SK-N-SH (cell line): ENCODE measurements around the gene PCDHGB1. TPM values are rescaled to one million over a fixed set of nuclear protein-coding genes. Genes with fewer than 3 reads are reported as not detected.
"Not testable (repeated sequence)": the region's sequence is repeated elsewhere in the genome, so short reads cannot be mapped to it uniquely, and the experiment has no call there.

Experiments
- CTCF ChIA-PET: fragments of 300-600, 350-600 bp; formaldehyde crosslinking; extraction: SDS; loops from one replicate; lab custom pipeline; 2021; lab: Yijun Ruan, JAX
- POLR2A ChIA-PET: fragments of 350-600 bp; sonication (Branson Sonifier 250); formaldehyde crosslinking; extraction: SDS; loops from one replicate; lab custom pipeline; 2020; ENCODE audit warnings: antibody characterized with exemption, inconsistent platforms; lab: Yijun Ruan, JAX
- DNase-seq: peaks from one replicate; pipeline ENCODE4 v3.0.0; 2012
- H2AFZ ChIP-seq: fragments of 200-600 bp; sonication (generic); 2 replicates; pipeline ENCODE4 v1.8.1; 2016; ENCODE audit warnings: antibody characterized with exemption, mild to moderate bottlenecking, low read depth
- H3F3A ChIP-seq: fragments of 200-600 bp; sonication (generic); replicated peaks from 2 replicates; pipeline ENCODE3; 2016; ENCODE audit warnings: antibody characterized with exemption, mild to moderate bottlenecking; ENCODE audit not compliant: insufficient read depth
- H3K27ac ChIP-seq, 2 experiments: fragments of 200-500 bp in 1 of 2; fragments of 200-600 bp in 1 of 2; sonication (Bioruptor generic) in 1 of 2; sonication (generic), shearing (Covaris generic) in 1 of 2; 2 replicates each; pipeline versions ENCODE4 v1.5.1 to v1.6.1; 2014 to 2016; ENCODE audit warnings: low read depth in 2 of 2, inconsistent platforms in 1 of 2, low read length in 1 of 2, mild to moderate bottlenecking in 1 of 2, mixed read lengths in 1 of 2
- H3K27me3 ChIP-seq: fragments of 200-600 bp; sonication (generic), shearing (Covaris generic); 2 replicates; pipeline ENCODE4 v1.6.1; 2016; ENCODE audit warnings: mixed run types; ENCODE audit not compliant: insufficient read depth
- H3K36me3 ChIP-seq, 2 experiments: fragments of 200-500 bp in 1 of 2; fragments of 200-600 bp in 1 of 2; sonication (Bioruptor generic) in 1 of 2; sonication (generic) in 1 of 2; replicated peaks in 1 of 2; 2 replicates each; pipeline versions ENCODE3 to v1.5.1; 2014 to 2016; ENCODE audit warnings: low read length in 1 of 2, mild to moderate bottlenecking in 1 of 2; ENCODE audit not compliant: insufficient read depth in 2 of 2, control insufficient read depth in 1 of 2
- H3K4me1 ChIP-seq, 2 experiments: fragments of 200-500 bp in 1 of 2; fragments of 200-600 bp in 1 of 2; sonication (Bioruptor generic) in 1 of 2; sonication (generic), shearing (Covaris generic) in 1 of 2; 2 replicates each; pipeline versions ENCODE4 v1.5.1 to v1.6.1; 2014 to 2016; ENCODE audit warnings: low read depth in 1 of 2, low read length in 1 of 2, mixed run types in 1 of 2; ENCODE audit not compliant: insufficient read depth in 2 of 2, control insufficient read depth in 1 of 2
- H3K4me2 ChIP-seq: fragments of 200-600 bp; sonication (generic), shearing (Covaris generic); 2 replicates; pipeline ENCODE4 v1.6.1; 2017; ENCODE audit warnings: mixed run types
- H3K4me3 ChIP-seq, 2 experiments: fragments of 200-500 bp in 1 of 2; fragments of 200-600 bp in 1 of 2; sonication (Bioruptor generic) in 1 of 2; sonication (generic), shearing (Covaris generic) in 1 of 2; 2 replicates each; pipeline versions ENCODE4 v1.5.1 to v1.8.1; 2014 to 2016; ENCODE audit warnings: low read depth in 2 of 2, inconsistent platforms in 1 of 2, low read length in 1 of 2, mild to moderate bottlenecking in 1 of 2, mixed read lengths in 1 of 2, moderate library complexity in 1 of 2
- H3K79me2 ChIP-seq: fragments of 200-600 bp; sonication (generic); 2 replicates; pipeline ENCODE4 v1.8.1; 2017; ENCODE audit warnings: mild to moderate bottlenecking; ENCODE audit not compliant: insufficient read depth
- H3K9ac ChIP-seq: fragments of 200-600 bp; sonication (generic); 2 replicates; pipeline ENCODE4 v1.6.1; 2017; ENCODE audit warnings: mixed run types
- H3K9me2 ChIP-seq: fragments of 200-600 bp; sonication (generic); 2 replicates; pipeline ENCODE4 v1.6.1; 2017; ENCODE audit warnings: mixed run types
- H3K9me3 ChIP-seq: fragments of 200-600 bp; sonication (generic); 2 replicates; pipeline ENCODE4 v1.6.1; 2017; ENCODE audit warnings: mixed run types, mild to moderate bottlenecking, moderate library complexity
- H4K20me1 ChIP-seq: fragments of 200-600 bp; sonication (generic); 2 replicates; pipeline ENCODE4 v1.6.1; 2017; ENCODE audit warnings: mild to moderate bottlenecking, mixed run types; ENCODE audit not compliant: insufficient read depth
- CHD2 ChIP-seq: fragments of 150-350 bp; IDR thresholded peaks from 2 replicates; pipeline ENCODE4 v1.6.1; 2018; ENCODE audit warnings: low read length; ENCODE audit not compliant: partially characterized antibody
- CTCF ChIP-seq: fragments of 200-600 bp; sonication (generic); IDR thresholded peaks from 2 replicates; pipeline ENCODE4 v1.6.1; 2017; ENCODE audit warnings: antibody characterized with exemption, mild to moderate bottlenecking, moderate library complexity
- FOSL2 ChIP-seq: IDR thresholded peaks from 2 replicates; pipeline ENCODE4 v1.4.0; 2012; ENCODE audit warnings: low read depth, mild to moderate bottlenecking, moderate library complexity, borderline replicate concordance
- SIN3A ChIP-seq: IDR thresholded peaks from 2 replicates; pipeline ENCODE4 v1.6.1; 2012; ENCODE audit warnings: low read depth, mild to moderate bottlenecking, low read length, moderate library complexity, borderline replicate concordance
- USF1 ChIP-seq: IDR thresholded peaks from 2 replicates; pipeline ENCODE4 v1.4.0; 2012; ENCODE audit warnings: low read depth, borderline replicate concordance
- WGBS: methylation state at CpG from one replicate; pipeline ENCODE4 v1.1.6; 2017; ENCODE audit warnings: low lambda C conversion rate; 5-methylcytosine and 5-hydroxymethylcytosine counted together
- polyA plus RNA-seq, 3 experiments: library from polyadenylated mRNA; depleted of rRNA; stranded (reverse); fragments of >200 nt; gene quantifications; 2 replicates each; pipeline ENCODE4 v1.2.3, GENCODE V29; 2012

The PCDHGB1 gene
- polyA plus RNA-seq, 1 of the 3 experiments (the other 2 are of a cell fraction), result 0.77 TPM

GRCh38 chr5:141343953-141344463 is 5.9 kb upstream of the PCDHGB1 start:
- Histone ChIP-seq H3K79me2 (no peaks in the 10 kb centered on the region), H3K9me3 (no peaks in the 10 kb centered on the region), H3K27ac (no peak overlapping the region), H3K4me1 (no peaks in the 10 kb centered on the region), H3K9me2 (no peaks in the 10 kb centered on the region), H2AFZ (peak overlapping the region; percentile 50; the same call in 1 of the 2 replicates), H3K27me3 (no peaks in the 10 kb centered on the region), H3K36me3 (no peaks in the 10 kb centered on the region), H3F3A (no peaks in the 10 kb centered on the region), H4K20me1 (no peaks in the 10 kb centered on the region), H3K9ac (no peak overlapping the region), H3K4me3 (no peak overlapping the region; a peak in 1 of 4 replicates), H3K4me2 (no peak overlapping the region)
- DNase-seq, result no peak
- CTCF ChIA-PET, result interaction anchor here (0.7 to 2.0 kb wide), 5 partner anchors 14 to 220 kb away, joined by 3 to 8 read pairs (median 3); partner anchors contain the start of genes PCDHGA1, PCDHGA7 and PCDHGB7
- TF ChIP-seq CTCF (0 out of 2 replicates have a peak, but pooled peaks have one; percentile 4), USF1 (no peak)
- POLR2A ChIA-PET, result no interaction called here
- WGBS, result 64% methylated on average over 31 of the region's 31 CpGs

- Histone ChIP-seq H3K27ac (no peak overlapping the region), H3K79me2 (no peaks in the 10 kb centered on the region), H3K9me3 (no peaks in the 10 kb centered on the region), H3K27me3 (no peaks in the 10 kb centered on the region), H4K20me1 (no peaks in the 10 kb centered on the region), H3K4me1 (no peaks in the 10 kb centered on the region), H3K4me3 (no peak overlapping the region), H2AFZ (no peak overlapping the region), H3K4me2 (no peak overlapping the region), H3K9ac (no peak overlapping the region), H3F3A (no peaks in the 10 kb centered on the region), H3K9me2 (no peaks in the 10 kb centered on the region), H3K36me3 (no peaks in the 10 kb centered on the region)
- no peak for DNase-seq
- CTCF ChIA-PET, result no interaction called here
- POLR2A ChIA-PET, result no interaction called here
- TF ChIP-seq FOSL2 (no peak), CHD2 (no peak), SIN3A (no peak)
- WGBS, result 81% methylated on average over 19 of the region's 20 CpGs
These were observed 4.6 kb upstream of the PCDHGB1 start for GRCh38 chr5:141345327-141345726.

GRCh38 chr5:141346017-141346416 is 3.9 kb upstream of the PCDHGB1 start:
- H3K79me2 ChIP-seq, H3K27ac ChIP-seq, H3F3A ChIP-seq, H3K9ac ChIP-seq, H3K9me2 ChIP-seq, H3K4me2 ChIP-seq, DNase-seq, H4K20me1 ChIP-seq, POLR2A ChIA-PET, H3K4me1 ChIP-seq, H3K4me3 ChIP-seq, H3K9me3 ChIP-seq, H2AFZ ChIP-seq, H3K36me3 ChIP-seq, H3K27me3 ChIP-seq: not testable (repeated sequence)
- WGBS, result 76% methylated on average over 9 of the region's 35 CpGs
- CTCF ChIA-PET, result interaction anchor here (1.6 kb wide), 1 partner anchor 212 kb away, joined by 3 read pairs; no protein-coding TSS in a partner anchor
